HT-29 (cell line): Measurements from ENCODE around the gene PRRT1B. TPM values are rescaled to one million over a fixed set of nuclear protein-coding genes. Genes with fewer than 3 reads are reported as not detected.
A peak's percentile ranks its signal among the peaks of the same experiment; 100 is the strongest.
"Not testable (repeated sequence)": the region's sequence is repeated elsewhere in the genome, so short reads cannot be mapped to it uniquely, and the experiment has no call there.

Experiments
- DNase-seq: peaks from one replicate; pipeline ENCODE4 v3.0.0-alpha.2; 2015; ENCODE audit warnings: low spot score
- total RNA-seq: library from RNA; depleted of rRNA; stranded (reverse); fragments of >200 nt; shearing (Covaris generic); gene quantifications from 2 replicates; pipeline ENCODE4 v1.2.3, GENCODE V29; 2014

PRRT1B gene
- total RNA-seq, 1 experiment from 2014 or later: 0.23 TPM

- DNase-seq: not testable (repeated sequence)
These were observed 3.9 kb downstream of the PRRT1B start for GRCh38 chr9:131549186-131549585.

GRCh38 chr9:131550465-131550864 lies 5.1 kb downstream of the PRRT1B start:
- DNase-seq: not testable (repeated sequence)

GRCh38 chr9:131552030-131552429 lies 6.7 kb downstream of the PRRT1B start:
- DNase-seq: no peak

- no peak for DNase-seq
These were observed 8.9 kb downstream of the PRRT1B start for GRCh38 chr9:131554087-131554842.

DNA sequence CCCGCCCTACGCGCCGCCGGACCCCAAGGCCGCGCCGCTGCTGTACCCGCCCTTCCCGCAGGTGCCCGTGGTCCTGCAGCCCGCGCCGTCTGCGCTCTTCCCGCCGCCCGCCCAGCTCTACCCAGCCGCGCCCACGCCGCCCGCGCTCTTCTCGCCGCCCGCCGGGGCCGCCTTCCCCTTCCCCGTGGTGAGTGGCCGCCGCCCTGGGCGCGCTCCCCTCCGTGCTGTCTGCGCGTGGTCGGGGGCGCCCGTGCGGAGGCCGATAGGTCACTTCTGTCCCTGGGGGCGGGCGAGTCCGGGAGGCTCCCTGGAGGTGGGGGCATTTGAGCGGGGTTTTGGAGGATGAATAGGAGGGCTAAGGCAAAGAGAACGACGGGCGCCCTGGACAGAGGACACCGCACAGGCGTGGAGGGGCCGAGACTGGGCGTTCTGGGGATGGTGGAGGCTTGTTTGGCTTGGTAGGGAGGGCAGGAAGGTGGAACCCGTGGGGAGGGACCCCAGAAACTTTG lies 9.6 kb downstream of the PRRT1B start:
- no peak for DNase-seq

GRCh38 chr9:131555841-131556673 lies 10.7 kb downstream of the PRRT1B start:
- no peak for DNase-seq

- no peak for DNase-seq
These were observed 12.7 kb downstream of the PRRT1B start for GRCh38 chr9:131557855-131558548.

DNA sequence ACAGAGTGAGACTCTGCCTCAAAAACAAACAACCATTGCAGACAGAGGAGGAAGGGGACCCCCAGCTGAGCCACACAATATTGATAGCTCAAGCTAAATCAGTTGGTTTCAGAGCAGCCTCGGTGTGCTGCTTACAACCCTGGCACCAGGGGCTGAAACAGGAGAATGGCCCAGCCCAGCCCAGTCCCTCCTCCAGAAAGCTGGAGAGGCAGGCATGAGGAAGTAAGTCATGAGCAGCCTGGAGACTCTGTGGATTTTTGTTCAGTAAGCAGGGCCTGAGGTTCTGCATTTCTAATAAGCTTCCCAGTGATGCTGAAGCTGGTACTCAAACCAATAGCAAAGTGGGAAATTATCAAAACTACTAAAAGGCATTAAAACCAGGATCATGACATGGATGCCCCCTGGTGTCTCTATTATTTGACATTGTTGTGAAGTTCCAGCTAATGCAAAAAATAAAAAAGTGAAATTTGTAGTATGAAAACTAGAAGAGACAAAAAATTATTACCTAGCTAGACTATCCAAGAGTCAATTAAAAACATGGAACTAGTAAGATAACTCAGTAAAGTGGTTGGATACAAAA lies 14.2 kb downstream of the PRRT1B start:
- no peak for DNase-seq

- peak; percentile 37 for DNase-seq
These were observed 17.0 kb downstream of the PRRT1B start for GRCh38 chr9:131562032-131562959.

GRCh38 chr9:131565369-131565768 lies 20.0 kb downstream of the PRRT1B start:
- DNase-seq: no peak

GRCh38 chr9:131566158-131566557 lies 20.8 kb downstream of the PRRT1B start:
- DNase-seq: no peak

GRCh38 chr9:131567910-131568309 lies 22.6 kb downstream of the PRRT1B start:
- DNase-seq: no peak

GRCh38 chr9:131574730-131575640 lies 29.7 kb downstream of the PRRT1B start:
- DNase-seq: no peak

DNA sequence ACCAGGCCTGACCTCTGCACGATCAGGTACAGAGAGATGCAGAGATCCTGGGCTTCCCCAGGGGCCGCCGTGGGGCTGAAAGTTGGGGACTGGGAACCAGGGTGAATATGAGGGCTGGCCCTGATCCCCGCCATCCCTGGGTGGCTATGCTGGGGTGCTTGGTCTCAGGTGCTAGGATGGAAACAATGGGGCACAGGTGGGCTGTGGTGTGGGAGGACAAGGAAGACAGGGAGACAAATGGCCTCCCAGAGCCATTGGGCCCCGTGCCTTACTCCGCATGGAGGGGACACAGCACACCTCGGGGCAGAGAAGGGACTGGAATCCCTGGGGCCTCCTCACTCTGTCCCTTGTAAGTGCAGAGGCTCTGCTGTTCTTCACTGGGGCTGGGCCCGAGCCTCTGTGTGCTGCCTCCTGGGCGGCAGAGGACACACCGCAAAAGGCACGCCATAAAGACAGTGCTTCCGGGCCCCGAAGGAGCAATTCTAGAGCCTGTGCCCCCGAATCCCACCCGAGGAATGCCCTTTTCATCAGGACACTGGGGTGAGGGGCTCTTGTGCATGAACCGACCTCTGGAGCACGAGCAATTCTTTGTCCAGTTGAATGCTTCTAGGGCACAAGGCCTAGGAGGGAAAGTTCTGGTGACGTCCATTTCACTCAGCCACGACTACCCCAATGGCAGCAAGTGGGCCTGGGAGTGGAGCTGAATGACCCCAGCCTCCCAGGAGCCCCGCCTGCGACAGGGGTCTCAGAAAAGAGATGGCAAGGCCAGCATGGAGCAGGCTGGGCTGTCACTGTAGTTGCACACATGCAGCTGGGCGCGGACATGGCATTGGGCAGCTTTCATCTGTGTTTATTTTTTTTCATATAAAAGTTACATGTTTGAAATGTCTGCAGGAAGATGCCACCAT lies 30.9 kb downstream of the PRRT1B start:
- no peak for DNase-seq

DNA sequence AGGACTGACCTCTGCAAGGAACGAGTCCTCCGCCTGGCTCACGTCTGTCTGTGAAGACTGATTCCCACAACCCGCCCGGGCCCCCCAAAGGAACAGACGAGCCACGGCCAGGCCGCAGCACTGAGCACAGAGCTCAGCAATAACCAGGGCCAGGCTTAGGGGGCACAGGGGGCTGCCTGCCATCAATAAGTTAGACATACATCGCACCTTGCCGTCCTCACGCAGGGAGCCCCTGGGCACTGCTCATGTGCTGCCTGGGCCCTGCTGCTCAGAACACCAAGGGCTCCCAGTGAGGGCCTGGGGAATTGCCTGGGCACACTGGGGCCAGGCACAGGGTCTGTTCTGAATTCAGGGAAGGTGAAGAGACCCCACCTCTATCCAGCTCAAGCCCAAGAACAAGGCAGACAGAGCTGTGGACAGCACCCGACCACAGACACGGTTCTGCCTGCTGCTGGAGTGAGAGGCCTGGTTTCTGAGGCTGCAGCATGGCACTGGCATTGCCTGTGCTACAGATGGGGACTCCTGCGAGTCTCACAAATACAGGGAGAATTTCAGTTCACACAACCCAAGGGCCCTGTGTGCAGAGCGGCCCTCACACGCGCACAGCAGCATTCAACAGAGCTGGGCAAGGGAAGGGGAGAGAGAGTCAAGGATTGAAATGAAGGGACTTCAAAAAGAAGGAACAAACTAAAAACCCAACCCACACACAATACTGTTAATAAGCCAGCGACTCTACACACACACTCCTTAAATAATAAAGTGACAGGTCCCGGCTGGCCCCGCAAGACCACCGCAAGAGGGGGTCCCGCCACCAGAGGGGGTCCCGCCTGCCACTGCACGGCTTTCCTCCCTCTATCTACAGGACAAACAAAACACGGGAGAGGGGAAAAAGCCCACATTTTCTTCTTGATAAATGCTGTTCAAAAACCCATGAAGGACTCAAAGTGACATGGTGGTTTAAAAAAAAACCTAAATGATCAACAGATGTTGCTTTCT lies 32.0 kb downstream of the PRRT1B start:
- DNase-seq: no peak

DNA sequence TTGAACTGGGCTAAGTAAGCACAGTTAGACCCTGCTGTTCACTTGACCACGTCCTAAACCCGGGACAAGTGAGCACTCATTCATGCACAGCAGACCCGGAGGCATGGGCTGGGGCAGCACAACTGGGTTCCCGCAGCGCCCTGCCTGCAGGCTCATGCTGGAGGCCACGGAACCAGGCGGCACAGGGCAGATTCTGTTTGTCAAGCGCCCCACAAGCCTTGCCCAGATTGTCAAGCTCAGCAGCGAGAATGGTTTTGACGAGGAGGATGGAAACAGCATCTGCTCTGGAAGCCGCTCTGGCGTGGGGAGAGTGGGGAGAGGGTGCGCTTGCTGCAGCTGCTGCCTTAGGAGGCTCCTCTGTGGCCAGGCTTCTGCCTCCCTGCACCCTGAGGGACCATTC lies 32.7 kb downstream of the PRRT1B start:
- DNase-seq: no peak
